NCI-H748 (cell line): ENCODE measurements around the gene CBFA2T2.

Experiments
- DNase-seq: peaks from one replicate; lab custom pipeline; 2025; ENCODE audit not compliant: unreplicated experiment; lab: John Stamatoyannopoulos, UW

CBFA2T2 gene

GRCh38 chr20:33675136-33675959 is 185.5 kb downstream of the CBFA2T2 start:
- DNase-seq: peak; percentile 48

GRCh38 chr20:33676121-33676520 is 186.2 kb downstream of the CBFA2T2 start:
- no peak for DNase-seq

- no peak for DNase-seq
These were observed 187.1 kb downstream of the CBFA2T2 start for GRCh38 chr20:33676652-33677645.

- no peak for DNase-seq
These were observed 188.3 kb downstream of the CBFA2T2 start for GRCh38 chr20:33677991-33678702.

- DNase-seq: no peak
These were observed 190.0 kb downstream of the CBFA2T2 start for GRCh38 chr20:33679758-33680485.

GRCh38 chr20:33680686-33681085 is 190.8 kb downstream of the CBFA2T2 start:
- no peak for DNase-seq

GRCh38 chr20:33681288-33681687 is 191.4 kb downstream of the CBFA2T2 start:
- DNase-seq: no peak

GRCh38 chr20:33681728-33682353 is 191.9 kb downstream of the CBFA2T2 start:
- DNase-seq: no peak

GRCh38 chr20:33684533-33685327 is 194.8 kb downstream of the CBFA2T2 start:
- DNase-seq: peak; percentile 76

- DNase-seq: peak; percentile 83
These were observed 195.6 kb downstream of the CBFA2T2 start for GRCh38 chr20:33685328-33686099.

GRCh38 chr20:33686100-33686983 is 196.4 kb downstream of the CBFA2T2 start, which contains the start of gene E2F1:
Gene E2F1, minus strand, starts transcription at chr20:33686385. Its CDS starts 121 bp downstream, at chr20:33686264.
- peak; percentile 97 for DNase-seq

- DNase-seq: no peak
These were observed 197.1 kb downstream of the CBFA2T2 start for GRCh38 chr20:33686984-33687366.

GRCh38 chr20:33687370-33687915 is 197.5 kb downstream of the CBFA2T2 start:
- DNase-seq: no peak

GRCh38 chr20:33687993-33688937 is 198.4 kb downstream of the CBFA2T2 start:
- no peak for DNase-seq

GRCh38 chr20:33688938-33689424 is 199.1 kb downstream of the CBFA2T2 start:
- DNase-seq: no peak

- no peak for DNase-seq
These were observed 199.6 kb downstream of the CBFA2T2 start for GRCh38 chr20:33689493-33689892.
